HG03175 (cell line): ENCODE results near the gene RIT2.
"Not testable (repeated sequence)": the region's sequence is repeated elsewhere in the genome, so short reads cannot be mapped to it uniquely, and the experiment has no call there.

Experiments used
- ATAC-seq: cut with Tn5 transposase; IDR thresholded peaks from one replicate; pipeline ENCODE4 v1.9.1; 2021; ENCODE audit warnings: mild to moderate bottlenecking, moderate library complexity; ENCODE audit not compliant: unreplicated experiment

The RIT2 gene

GRCh38 chr18:42778445-42779042 is 336.9 kb downstream of the RIT2 start:
- no peak for ATAC-seq

- ATAC-seq, result no peak
Measured at GRCh38 chr18:42778024-42778423, 337.5 kb downstream of the RIT2 start.

GRCh38 chr18:42773870-42774269 is 341.6 kb downstream of the RIT2 start:
- no peak for ATAC-seq

- ATAC-seq, result no peak
Measured at GRCh38 chr18:42771936-42772335, 343.5 kb downstream of the RIT2 start.

GRCh38 chr18:42765302-42765701 is 350.2 kb downstream of the RIT2 start:
- no peak for ATAC-seq

- no peak for ATAC-seq
Measured at GRCh38 chr18:42760290-42760689, 355.2 kb downstream of the RIT2 start.

- no peak for ATAC-seq
Measured at GRCh38 chr18:42758852-42759251, 356.6 kb downstream of the RIT2 start.

- ATAC-seq, result no peak
Measured at GRCh38 chr18:42756214-42756613, 359.3 kb downstream of the RIT2 start.

GRCh38 chr18:42752916-42753315 is 362.6 kb downstream of the RIT2 start:
- no peak for ATAC-seq

GRCh38 chr18:42746794-42747193 is 368.7 kb downstream of the RIT2 start:
- ATAC-seq, result no peak

GRCh38 chr18:42745931-42746330 is 369.6 kb downstream of the RIT2 start:
- no peak for ATAC-seq

- ATAC-seq, result no peak
Measured at GRCh38 chr18:42745171-42745570, 370.3 kb downstream of the RIT2 start.

- no peak for ATAC-seq
Measured at GRCh38 chr18:42743373-42744138, 371.9 kb downstream of the RIT2 start.

GRCh38 chr18:42742969-42743368 is 372.5 kb downstream of the RIT2 start:
- ATAC-seq, result no peak

GRCh38 chr18:42742474-42742873 is 373.0 kb downstream of the RIT2 start:
- no peak for ATAC-seq

GRCh38 chr18:42741805-42742347 is 373.6 kb downstream of the RIT2 start:
- ATAC-seq, result not testable (repeated sequence)

- ATAC-seq, result not testable (repeated sequence)
Measured at GRCh38 chr18:42741299-42741698, 374.2 kb downstream of the RIT2 start.

- ATAC-seq, result no peak
Measured at GRCh38 chr18:42736074-42736473, 379.4 kb downstream of the RIT2 start.

- ATAC-seq, result no peak
Measured at GRCh38 chr18:42734520-42734919, 381.0 kb downstream of the RIT2 start.

- ATAC-seq, result no peak
Measured at GRCh38 chr18:42730272-42730671, 385.2 kb downstream of the RIT2 start.

GRCh38 chr18:42719221-42719620 is 396.3 kb downstream of the RIT2 start:
- no peak for ATAC-seq

GRCh38 chr18:42712065-42712464 is 403.4 kb downstream of the RIT2 start:
- no peak for ATAC-seq
